IPS DF 19.7 (cell line): ENCODE results near the gene WDR6.
A peak's percentile ranks its signal among the peaks of the same experiment; 100 is the strongest.

Source experiments
- DNase-seq: peaks from one replicate; pipeline ENCODE4 v3.0.0-alpha.2; 2013; ENCODE audit warnings: low read depth, low spot score

Gene WDR6

DNA sequence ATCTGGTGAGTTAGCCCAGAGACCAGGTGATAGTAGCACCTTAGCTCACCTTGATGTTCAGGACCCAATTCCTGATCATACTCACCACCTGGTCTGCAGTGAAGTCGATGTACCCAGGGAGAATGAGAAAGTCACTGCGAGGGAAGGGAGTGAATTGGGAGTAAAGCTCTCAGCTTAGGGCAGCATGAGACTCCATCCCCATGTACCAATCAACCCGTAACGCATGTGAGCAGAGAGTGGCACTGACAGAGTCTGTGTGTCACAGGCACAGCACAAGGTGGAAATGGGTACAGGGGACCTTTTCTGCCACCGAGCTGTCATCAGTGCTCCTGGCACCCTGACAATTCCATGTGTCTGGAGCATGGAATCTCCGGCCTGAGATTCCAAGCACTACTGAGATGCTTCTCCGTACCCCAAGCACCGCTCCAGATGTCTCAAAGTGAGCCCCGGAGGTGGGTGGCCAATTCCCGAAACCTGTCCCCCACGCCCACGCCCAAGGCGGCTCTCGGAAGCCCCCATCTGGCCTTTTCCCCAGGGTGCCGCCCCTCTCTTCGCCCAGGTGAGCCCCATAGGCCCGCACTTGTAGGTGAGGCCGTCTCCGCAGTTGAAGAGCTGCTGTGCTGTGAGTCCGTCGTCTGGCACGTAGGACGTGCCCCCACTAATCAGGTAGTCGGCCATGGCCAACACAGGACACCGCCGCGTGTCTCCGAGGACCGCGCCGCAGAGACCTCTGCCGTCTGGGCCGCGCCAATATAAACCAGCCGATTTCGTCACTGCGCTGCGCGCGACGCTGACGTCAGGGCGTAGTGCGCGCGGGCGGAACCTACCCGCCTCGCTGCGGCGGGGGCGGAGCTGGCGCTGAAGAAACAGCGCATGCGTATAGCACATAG is 21.7 kb downstream of the WDR6 start, which contains the start of gene IMPDH2:
TSS of gene IMPDH2 (minus strand) at position 726 of the 890 bp plus-strand sequence. CDS start at position 678, 48 bp downstream.
- DNase-seq = peak; percentile 47

DNA sequence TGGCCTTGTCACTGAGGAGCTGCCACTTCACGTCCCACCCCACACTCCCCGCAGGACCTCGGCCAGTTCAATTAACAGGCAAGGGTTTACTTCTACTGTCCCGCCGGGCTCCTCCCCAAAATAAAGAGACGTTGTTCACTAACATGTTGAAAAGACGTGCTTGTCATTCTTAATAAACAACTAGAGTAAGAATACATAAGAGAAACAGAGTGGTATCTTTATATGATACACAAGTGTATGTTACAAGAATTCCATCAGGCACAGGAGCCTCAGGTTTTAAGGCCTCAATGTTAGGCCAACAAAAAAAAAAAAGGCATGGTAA is 22.3 kb downstream of the WDR6 start:
- DNase-seq = no peak

DNA sequence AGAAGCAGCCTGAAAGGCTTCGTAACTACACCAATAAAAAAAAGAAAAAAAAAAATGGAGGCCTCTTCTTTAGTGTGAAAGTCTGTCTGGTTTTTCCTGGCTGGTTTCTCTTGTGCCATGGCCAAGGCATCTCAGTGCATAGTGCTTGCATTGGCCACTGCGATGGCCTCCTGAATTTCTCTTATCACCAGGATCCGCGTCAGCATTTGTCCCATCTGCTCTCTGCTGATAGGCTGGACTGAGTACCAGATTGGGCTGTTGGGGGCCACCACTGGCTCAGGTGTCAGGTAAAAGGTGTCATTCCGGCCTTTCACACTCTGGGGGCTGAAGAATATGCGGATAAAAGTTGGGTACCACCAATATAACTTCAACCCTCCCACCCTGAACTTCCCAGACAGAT is 23.1 kb downstream of the WDR6 start:
- no peak for DNase-seq

- DNase-seq = no peak
These were observed 25.6 kb downstream of the WDR6 start for GRCh38 chr3:49032646-49033304.

DNA sequence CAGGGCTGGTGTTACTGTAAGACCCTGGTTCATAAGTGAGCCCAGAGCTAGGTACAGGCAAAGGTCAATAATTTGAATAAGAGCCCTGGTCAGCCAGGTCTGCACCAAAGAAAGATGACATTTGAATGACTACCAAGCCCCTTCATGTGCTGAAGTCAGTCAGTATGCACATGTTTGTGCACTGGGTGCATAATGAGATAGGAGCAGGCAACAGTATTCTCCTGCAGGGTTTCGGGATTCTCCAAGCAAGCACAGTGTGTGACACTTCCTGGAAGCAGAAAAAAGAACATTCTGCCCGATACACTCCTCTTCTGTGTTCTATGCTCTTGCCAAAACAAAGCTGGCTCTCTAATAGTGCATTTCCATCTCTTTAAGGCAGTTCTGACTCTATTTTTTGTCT is 27.5 kb downstream of the WDR6 start:
- DNase-seq = no peak

- no peak for DNase-seq
These were observed 28.1 kb downstream of the WDR6 start for GRCh38 chr3:49035281-49035680.

GRCh38 chr3:49053543-49053942 is 46.4 kb downstream of the WDR6 start:
- DNase-seq = no peak

GRCh38 chr3:49054344-49054862 is 47.2 kb downstream of the WDR6 start:
- DNase-seq = no peak

- no peak for DNase-seq
These were observed 50.1 kb downstream of the WDR6 start for GRCh38 chr3:49057268-49057667.

DNA sequence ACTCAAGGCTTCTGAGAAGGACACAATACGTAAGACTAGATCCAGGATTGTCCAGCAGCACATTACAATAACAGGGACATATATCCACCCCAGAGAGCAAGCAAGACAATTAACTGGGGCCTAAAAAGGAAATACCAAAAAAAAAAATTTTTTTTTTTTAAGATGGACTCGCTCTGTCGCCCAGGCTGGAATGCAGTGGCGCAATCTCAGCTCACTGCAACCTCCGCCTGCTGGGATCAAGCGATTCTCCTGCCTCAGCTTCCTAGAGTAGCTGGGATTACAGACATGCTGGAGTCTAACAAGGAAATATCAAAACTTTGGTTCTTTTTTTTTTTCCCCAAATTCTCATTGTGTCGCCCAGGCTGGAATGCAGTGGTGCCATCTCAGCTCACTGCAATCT is 50.8 kb downstream of the WDR6 start:
- DNase-seq = no peak
